ELR (cell line): ENCODE results near the gene EGFR.

Experiments used
- DNase-seq: peaks from one replicate; pipeline ENCODE4 v3.0.0-alpha.2; 2015; ENCODE audit warnings: low read depth

EGFR gene

DNA sequence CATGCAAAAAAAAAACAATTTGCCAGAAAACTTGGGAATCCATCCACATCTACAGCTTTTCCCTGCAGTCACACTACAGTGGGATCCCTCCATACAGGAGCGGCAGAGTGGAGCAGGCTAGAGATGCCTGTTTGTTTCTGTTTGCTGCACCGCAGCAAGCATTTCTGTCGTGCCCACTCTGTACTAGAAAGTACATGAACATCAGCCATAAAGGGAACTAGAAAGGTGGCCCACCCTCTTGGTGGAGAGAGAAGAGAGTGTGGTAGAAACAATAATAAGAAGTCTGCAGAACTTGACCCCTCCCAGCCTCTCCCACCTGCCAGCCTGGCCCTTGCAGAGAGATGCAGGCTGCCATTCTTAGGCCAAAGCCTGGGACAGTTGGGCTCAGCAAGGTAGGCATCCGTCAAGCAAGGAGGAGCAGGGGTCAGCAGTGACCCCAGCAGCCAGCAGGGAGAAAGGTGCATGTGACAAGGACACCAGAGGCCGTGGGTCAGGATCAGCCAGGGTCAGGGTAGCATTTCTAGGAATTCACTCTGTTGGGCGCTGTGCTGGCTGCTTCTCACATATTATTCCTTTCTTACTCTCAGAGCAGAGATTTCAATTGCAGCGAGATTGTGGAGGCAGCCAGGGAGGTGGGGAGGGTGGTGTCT, 171.8 kb downstream of the EGFR start:
- DNase-seq, result no peak

DNA sequence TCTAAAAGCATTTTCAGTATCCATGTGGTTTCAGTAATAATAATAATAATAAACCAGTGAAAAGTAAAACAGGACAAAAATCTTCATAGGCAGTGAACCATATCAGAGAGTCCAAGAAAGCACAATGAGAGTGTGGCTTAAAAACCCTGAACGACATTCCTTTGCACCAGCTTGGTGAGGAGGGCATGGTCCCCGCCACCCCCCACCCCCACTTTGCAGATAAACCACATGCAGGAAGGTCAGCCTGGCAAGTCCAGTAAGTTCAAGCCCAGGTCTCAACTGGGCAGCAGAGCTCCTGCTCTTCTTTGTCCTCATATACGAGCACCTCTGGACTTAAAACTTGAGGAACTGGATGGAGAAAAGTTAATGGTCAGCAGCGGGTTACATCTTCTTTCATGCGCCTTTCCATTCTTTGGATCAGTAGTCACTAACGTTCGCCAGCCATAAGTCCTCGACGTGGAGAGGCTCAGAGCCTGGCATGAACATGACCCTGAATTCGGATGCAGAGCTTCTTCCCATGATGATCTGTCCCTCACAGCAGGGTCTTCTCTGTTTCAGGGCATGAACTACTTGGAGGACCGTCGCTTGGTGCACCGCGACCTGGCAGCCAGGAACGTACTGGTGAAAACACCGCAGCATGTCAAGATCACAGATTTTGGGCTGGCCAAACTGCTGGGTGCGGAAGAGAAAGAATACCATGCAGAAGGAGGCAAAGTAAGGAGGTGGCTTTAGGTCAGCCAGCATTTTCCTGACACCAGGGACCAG, 172.5 kb downstream of the EGFR start:
- DNase-seq, result no peak

DNA sequence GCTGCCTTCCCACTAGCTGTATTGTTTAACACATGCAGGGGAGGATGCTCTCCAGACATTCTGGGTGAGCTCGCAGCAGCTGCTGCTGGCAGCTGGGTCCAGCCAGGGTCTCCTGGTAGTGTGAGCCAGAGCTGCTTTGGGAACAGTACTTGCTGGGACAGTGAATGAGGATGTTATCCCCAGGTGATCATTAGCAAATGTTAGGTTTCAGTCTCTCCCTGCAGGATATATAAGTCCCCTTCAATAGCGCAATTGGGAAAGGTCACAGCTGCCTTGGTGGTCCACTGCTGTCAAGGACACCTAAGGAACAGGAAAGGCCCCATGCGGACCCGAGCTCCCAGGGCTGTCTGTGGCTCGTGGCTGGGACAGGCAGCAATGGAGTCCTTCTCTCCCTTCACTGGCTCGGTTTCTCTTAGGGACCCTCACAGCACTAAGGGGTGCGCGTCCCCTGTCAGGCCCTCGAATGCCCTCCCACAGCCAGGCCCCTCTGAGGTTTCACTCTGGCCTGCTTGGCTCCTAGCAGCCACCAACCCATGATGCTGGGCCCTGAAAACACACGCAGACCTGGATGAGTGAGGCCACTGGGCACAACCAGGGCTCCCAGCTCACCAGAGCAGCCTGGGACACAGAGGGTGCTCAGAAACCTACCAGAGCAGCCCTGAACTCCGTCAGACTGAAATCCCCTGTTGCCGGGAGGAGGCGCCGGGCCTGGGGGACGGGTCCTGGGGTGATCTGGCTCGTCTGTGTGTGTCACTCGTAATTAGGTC, 173.3 kb downstream of the EGFR start:
- no peak for DNase-seq

DNA sequence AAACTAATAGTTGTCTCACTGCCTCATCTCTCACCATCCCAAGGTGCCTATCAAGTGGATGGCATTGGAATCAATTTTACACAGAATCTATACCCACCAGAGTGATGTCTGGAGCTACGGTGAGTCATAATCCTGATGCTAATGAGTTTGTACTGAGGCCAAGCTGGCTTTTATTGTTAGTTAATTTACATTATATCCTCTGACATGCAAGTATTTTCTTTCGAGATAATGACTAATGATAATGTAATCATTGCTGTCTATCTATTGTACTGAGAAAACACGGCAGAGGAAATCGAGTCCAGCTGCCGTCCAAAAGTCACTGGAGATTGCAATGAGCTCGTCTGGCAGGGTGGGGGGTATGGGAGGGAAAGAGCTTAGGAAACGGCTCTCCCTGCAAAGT, 173.9 kb downstream of the EGFR start:
- peak; percentile 91 for DNase-seq

DNA sequence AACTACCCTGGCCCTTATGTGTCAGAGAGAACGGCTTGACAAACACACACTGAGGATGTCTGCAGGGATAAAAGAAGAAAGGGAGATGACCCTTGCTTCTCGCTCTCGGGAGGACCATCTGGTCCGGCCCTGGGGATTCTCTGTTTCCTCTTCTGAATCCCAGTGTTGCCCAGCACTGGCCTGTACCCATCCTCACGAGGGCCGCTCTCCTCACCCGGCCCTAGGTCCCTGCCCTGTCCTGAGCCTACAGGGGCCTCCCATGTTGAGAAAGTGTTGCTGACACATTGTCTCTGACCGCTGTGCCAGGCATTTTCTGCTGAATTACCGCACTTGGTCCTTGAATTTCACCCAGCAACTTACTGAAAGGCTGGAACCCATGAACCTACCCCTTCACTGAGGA, 174.4 kb downstream of the EGFR start:
- DNase-seq, result no peak

DNA sequence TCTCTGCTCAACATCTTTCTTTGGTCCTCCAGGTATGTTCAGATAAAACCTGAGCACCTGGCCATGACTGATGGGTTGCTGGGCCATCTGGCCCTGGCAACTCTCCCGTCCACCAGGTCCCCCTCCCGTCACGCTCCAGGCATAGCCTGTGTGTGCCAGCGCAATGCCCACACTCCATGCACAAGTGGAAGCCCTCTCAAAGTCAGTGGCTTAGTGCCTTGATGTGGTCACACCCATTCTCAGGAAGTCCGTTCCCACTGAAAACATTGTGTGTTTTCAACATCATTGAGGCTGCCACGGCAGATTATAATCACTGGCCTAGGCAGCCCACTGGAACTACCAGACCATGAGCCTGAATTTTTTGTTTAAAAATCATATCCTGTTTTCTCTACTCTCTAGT, 175.7 kb downstream of the EGFR start:
- no peak for DNase-seq

DNA sequence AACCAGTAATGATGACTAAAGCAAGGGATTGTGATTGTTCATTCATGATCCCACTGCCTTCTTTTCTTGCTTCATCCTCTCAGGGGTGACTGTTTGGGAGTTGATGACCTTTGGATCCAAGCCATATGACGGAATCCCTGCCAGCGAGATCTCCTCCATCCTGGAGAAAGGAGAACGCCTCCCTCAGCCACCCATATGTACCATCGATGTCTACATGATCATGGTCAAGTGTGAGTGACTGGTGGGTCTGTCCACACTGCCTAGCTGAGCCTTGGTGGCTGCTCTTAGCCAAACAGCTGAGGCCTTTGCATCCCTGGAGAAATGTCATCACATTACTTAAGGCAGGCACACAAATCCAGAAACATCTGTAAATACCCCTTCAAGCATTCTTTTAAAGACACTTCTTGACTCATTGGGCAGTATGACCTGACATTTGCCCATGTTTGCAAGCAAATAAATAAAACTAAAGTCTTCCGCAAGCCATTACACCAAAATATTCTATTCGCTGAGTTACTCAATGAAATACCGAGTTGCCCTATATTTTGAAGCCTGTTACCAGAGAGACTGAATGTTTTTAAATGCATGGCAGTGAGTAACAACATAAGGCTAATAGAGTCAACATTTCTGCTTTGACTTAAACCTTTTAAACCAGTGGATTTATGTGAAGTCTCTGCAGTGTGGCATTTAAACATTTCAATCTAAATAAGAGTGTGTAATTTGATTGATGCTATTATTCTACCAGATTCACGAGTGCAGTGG, 180.0 kb downstream of the EGFR start:
- no peak for DNase-seq

DNA sequence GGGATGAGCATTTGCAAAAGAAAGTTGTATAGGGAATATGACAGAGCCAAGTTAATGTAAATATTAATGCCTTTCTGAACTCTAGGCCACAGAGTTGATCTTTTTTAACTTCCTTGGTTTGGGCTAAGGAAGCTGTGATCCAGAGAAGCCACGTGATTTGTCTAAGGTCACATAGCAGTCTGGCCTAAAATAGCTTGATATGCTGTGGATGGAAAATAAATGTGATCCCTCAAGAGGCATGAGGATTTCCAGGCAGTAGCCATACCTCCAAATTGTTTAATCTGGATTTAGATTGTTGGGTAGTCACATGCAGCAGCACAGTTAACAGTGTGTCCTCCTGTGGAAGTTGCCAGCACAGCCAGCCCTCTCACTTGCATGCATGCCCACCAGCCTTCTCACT, 180.6 kb downstream of the EGFR start:
- no peak for DNase-seq

DNA sequence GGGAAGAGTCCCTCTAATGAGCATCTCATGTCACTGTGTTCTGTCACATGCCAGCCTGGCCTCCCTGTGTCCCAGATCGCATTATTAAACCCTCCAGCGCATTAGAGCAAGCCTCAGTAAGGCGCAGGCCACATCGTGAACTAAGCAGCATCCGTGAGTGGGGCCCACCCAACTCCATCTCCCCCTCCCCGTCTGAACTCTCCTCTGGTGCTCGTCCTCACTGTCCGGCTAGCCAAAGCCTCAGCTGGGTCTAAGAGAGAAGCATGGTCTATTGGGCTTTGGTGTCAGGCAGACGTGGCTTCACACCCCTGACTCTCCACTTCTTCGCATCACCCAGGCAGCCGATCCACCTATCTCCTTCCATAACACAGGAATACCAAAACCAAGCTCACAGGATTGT, 181.6 kb downstream of the EGFR start:
- no peak for DNase-seq

DNA sequence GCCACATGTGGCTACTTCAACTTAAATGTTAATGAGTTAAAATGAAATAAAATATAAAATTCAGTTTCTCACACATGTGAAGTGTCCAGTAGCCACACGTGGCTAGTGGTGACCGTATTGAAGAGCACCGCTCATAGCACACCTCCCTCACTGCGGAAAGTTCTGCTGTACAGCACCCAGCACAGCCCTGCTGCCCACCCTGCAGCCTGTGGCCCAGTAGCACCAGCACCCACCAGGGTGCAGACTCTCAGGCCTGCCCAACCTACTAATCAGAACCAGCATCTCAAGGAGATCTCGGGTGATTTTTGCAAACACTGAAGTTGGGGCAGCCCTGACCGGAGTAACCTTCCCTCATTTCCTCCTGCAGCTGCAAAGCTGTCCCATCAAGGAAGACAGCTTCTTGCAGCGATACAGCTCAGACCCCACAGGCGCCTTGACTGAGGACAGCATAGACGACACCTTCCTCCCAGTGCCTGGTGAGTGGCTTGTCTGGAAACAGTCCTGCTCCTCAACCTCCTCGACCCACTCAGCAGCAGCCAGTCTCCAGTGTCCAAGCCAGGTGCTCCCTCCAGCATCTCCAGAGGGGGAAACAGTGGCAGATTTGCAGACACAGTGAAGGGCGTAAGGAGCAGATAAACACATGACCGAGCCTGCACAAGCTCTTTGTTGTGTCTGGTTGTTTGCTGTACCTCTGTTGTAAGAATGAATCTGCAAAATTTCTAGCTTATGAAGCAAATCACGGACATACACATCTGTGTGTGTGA, 183.5 kb downstream of the EGFR start:
- DNase-seq, result no peak

DNA sequence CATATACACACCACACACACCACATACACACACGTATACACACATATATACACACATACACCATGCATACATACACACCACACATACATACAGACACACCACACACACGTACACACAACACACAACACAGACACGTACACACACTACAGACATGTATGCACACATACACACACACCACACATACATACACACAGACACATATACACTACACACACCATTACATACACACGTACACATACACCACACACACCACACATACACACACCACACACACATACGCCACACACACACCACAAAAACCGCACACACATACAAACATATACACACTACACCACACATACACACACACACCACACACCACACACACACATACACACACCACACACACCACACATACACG, 184.5 kb downstream of the EGFR start:
- DNase-seq, result no peak

DNA sequence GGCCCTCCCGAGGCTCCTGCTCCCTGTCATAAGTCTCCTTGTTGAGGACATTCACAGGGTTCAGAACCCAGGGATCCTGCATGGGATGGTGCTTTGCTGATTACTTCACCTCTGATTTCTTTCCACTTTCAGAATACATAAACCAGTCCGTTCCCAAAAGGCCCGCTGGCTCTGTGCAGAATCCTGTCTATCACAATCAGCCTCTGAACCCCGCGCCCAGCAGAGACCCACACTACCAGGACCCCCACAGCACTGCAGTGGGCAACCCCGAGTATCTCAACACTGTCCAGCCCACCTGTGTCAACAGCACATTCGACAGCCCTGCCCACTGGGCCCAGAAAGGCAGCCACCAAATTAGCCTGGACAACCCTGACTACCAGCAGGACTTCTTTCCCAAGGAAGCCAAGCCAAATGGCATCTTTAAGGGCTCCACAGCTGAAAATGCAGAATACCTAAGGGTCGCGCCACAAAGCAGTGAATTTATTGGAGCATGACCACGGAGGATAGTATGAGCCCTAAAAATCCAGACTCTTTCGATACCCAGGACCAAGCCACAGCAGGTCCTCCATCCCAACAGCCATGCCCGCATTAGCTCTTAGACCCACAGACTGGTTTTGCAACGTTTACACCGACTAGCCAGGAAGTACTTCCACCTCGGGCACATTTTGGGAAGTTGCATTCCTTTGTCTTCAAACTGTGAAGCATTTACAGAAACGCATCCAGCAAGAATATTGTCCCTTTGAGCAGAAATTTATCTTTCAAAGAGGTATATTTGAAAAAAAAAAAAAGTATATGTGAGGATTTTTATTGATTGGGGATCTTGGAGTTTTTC, 186.5 kb downstream of the EGFR start:
- DNase-seq, result no peak

DNA sequence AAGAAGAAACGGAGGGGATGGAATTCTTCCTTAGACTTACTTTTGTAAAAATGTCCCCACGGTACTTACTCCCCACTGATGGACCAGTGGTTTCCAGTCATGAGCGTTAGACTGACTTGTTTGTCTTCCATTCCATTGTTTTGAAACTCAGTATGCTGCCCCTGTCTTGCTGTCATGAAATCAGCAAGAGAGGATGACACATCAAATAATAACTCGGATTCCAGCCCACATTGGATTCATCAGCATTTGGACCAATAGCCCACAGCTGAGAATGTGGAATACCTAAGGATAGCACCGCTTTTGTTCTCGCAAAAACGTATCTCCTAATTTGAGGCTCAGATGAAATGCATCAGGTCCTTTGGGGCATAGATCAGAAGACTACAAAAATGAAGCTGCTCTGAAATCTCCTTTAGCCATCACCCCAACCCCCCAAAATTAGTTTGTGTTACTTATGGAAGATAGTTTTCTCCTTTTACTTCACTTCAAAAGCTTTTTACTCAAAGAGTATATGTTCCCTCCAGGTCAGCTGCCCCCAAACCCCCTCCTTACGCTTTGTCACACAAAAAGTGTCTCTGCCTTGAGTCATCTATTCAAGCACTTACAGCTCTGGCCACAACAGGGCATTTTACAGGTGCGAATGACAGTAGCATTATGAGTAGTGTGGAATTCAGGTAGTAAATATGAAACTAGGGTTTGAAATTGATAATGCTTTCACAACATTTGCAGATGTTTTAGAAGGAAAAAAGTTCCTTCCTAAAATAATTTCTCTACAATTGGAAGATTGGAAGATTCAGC, 187.6 kb downstream of the EGFR start:
- peak; percentile 54 for DNase-seq

DNA sequence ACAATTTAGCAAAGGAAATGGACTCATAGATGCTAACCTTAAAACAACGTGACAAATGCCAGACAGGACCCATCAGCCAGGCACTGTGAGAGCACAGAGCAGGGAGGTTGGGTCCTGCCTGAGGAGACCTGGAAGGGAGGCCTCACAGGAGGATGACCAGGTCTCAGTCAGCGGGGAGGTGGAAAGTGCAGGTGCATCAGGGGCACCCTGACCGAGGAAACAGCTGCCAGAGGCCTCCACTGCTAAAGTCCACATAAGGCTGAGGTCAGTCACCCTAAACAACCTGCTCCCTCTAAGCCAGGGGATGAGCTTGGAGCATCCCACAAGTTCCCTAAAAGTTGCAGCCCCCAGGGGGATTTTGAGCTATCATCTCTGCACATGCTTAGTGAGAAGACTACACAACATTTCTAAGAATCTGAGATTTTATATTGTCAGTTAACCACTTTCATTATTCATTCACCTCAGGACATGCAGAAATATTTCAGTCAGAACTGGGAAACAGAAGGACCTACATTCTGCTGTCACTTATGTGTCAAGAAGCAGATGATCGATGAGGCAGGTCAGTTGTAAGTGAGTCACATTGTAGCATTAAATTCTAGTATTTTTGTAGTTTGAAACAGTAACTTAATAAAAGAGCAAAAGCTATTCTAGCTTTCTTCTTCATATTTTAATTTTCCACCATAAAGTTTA, 188.8 kb downstream of the EGFR start:
- DNase-seq, result no peak

DNA sequence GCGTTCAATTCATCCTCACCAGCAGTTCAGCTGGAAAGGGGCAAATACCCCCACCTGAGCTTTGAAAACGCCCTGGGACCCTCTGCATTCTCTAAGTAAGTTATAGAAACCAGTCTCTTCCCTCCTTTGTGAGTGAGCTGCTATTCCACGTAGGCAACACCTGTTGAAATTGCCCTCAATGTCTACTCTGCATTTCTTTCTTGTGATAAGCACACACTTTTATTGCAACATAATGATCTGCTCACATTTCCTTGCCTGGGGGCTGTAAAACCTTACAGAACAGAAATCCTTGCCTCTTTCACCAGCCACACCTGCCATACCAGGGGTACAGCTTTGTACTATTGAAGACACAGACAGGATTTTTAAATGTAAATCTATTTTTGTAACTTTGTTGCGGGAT, 190.5 kb downstream of the EGFR start:
- no peak for DNase-seq

DNA sequence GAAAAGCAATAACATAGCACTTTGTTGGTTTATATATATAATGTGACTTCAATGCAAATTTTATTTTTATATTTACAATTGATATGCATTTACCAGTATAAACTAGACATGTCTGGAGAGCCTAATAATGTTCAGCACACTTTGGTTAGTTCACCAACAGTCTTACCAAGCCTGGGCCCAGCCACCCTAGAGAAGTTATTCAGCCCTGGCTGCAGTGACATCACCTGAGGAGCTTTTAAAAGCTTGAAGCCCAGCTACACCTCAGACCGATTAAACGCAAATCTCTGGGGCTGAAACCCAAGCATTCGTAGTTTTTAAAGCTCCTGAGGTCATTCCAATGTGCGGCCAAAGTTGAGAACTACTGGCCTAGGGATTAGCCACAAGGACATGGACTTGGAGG, 191.4 kb downstream of the EGFR start:
- no peak for DNase-seq

DNA sequence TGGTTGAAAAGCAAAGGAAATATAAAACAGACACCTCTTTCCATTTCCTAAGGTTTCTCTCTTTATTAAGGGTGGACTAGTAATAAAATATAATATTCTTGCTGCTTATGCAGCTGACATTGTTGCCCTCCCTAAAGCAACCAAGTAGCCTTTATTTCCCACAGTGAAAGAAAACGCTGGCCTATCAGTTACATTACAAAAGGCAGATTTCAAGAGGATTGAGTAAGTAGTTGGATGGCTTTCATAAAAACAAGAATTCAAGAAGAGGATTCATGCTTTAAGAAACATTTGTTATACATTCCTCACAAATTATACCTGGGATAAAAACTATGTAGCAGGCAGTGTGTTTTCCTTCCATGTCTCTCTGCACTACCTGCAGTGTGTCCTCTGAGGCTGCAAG, 191.9 kb downstream of the EGFR start:
- no peak for DNase-seq

DNA sequence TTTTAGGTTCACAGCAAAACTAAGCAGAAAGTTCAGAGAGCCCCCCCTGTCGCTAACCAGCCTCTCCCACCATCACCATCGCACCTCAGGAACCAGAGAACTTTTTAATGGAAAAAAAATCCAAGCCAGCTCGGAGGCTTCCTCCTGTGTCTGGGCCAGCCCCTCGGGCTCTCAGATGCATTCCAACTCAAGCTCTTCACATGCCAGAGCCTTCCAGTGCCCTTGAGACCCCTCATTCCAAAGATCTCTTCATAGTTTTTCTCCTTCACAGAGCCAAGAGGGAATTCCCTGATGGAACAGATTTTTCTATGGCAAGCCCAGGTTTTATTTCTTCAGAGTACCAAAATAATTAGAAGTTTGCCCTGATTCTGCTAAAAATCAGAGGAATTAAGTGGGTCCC, 192.9 kb downstream of the EGFR start:
- DNase-seq, result no peak

DNA sequence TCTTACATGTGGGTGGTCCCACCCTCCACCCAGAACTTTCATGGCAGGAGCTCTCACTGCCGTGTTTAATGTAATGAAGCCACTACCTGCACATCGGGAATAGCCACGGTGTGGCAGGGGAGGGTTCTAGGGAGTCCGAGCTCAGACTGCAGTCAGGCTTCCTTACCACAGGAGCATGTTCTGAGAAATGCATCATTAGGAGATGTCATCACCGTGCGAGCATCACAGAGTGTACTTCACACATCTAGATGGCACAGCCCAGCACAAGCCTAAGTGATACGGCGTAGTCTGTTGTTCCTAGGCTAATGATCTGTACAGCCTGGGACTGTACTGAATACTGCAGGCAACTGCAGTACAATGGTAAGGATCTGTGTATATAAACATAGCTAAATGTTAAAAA, 193.4 kb downstream of the EGFR start:
- DNase-seq, result no peak
